GM23338 (cell line): ENCODE results near the gene LRCH3.

Experiments used
- CREB1 ChIP-seq: fragments of 250-450 bp; sonication (Bioruptor Pico); IDR thresholded peaks from 2 replicates; pipeline ENCODE4 v1.5.0; 2020; ENCODE audit warnings: low read depth, mild to moderate bottlenecking, moderate library complexity
- CTCF ChIP-seq, 2 experiments: fragments of 200-600 bp in 1 of 2; sonication (generic) in 1 of 2; conservative IDR thresholded peaks; 2 replicates each; pipeline versions ENCODE4 v1.5.1 to v1.6.1; 2016 to 2017; ENCODE audit warnings: antibody characterized with exemption in 2 of 2, low read depth in 2 of 2, mild to moderate bottlenecking in 2 of 2, moderate library complexity in 1 of 2
- EZH2 ChIP-seq: fragments of 200-600 bp; sonication (generic); IDR thresholded peaks from one replicate; pipeline ENCODE4 v1.8.0; 2017; ENCODE audit warnings: antibody characterized with exemption, mild to moderate bottlenecking, low read depth; ENCODE audit not compliant: unreplicated experiment
- EZH2phosphoT487 ChIP-seq: fragments of 200-600 bp; sonication (generic); IDR thresholded peaks from one replicate; pipeline ENCODE4 v1.8.1; 2018; ENCODE audit warnings: antibody characterized with exemption; ENCODE audit not compliant: unreplicated experiment
- POLR2AphosphoS5 ChIP-seq: IDR thresholded peaks from 2 replicates; pipeline ENCODE4 v1.6.1; 2016; ENCODE audit warnings: antibody characterized with exemption, low read depth
- REST ChIP-seq: IDR thresholded peaks from one replicate; pipeline ENCODE4 v1.6.1; 2018; ENCODE audit warnings: antibody characterized with exemption; ENCODE audit not compliant: unreplicated experiment

GRCh38 chr3:197881270-197881969, 90.4 kb downstream of the LRCH3 start:
- TF ChIP-seq CTCF (conservative IDR thresholded peaks at IDR 0.05; ENCODE audit: low read depth in 2 of 2) (no peak), EZH2 (no peak), CREB1 (no peak), REST (no peak), POLR2AphosphoS5 (no peak), EZH2phosphoT487 (no peak)
